ENCODE measurements around the gene RNF149. TPM values are rescaled to one million over a fixed set of nuclear protein-coding genes. Genes with fewer than 3 reads are reported as not detected.
"Not testable (repeated sequence)": the region's sequence is repeated elsewhere in the genome, so short reads cannot be mapped to it uniquely, and the experiment has no call there.

RNF149 gene
- total RNA-seq, 1 experiment from 2014 or later = 40.2 TPM

DNA sequence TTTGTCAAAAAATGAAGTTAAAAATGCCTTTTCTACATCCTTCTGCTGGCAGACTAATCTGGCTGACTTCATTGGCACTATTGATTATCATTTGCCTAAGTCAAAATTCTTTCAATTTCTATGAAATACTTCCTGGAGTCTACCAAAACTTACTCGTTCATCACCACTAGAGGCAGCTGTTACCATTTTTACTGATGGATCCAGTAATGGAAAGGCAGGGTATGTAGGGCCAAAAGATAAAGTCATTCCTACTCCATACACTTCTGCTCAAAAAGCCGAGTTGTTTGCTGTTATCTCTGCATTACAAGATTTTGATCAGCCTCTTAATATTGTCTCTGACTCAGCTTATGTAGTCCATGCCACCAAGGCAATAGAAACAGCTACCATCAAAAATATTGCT, 67.8 kb downstream of the RNF149 start:
- ChIA-PET POLR2A (interaction anchor here (0.7 kb wide), 1 partner anchor 12 kb away, joined by 3 read pairs; the partner anchor contains the start of gene CNOT11), CTCF (interaction anchor here (0.7 to 1.9 kb wide), 7 partner anchors 8 to 228 kb away, joined by 3 to 12 read pairs (median 3); partner anchors contain the start of gene CNOT11)
- H3K36me3 ChIP-seq (ENCODE audit: control insufficient read depth in 1 of 2, insufficient read depth in 2 of 2, low read length in 2 of 2); H3K9ac ChIP-seq (ENCODE audit: low read length); H3K9me2 ChIP-seq (ENCODE audit: insufficient read depth); H3K27ac ChIP-seq (ENCODE audit: low read depth, low read length); H3K4me1 ChIP-seq (ENCODE audit: control insufficient read depth in 1 of 2, insufficient read depth in 2 of 2, low read length in 2 of 2); H4K20me1 ChIP-seq (ENCODE audit: insufficient read depth); H3K79me2 ChIP-seq (ENCODE audit: insufficient read depth, low read length); DNase-seq (ENCODE audit: low read depth, low spot score); H3K9me3 ChIP-seq (ENCODE audit: control insufficient read depth in 1 of 2, insufficient read depth in 1 of 2, low read depth in 1 of 2, low read length in 2 of 2); BruUV-seq (replicated peaks); H3K27me3 ChIP-seq (ENCODE audit: insufficient read depth, low read length); RAD21 ChIA-PET (ENCODE audit: low non-redundant PET in 1 of 2, low total read pairs in 2 of 2, uncharacterized antibody in 2 of 2, unreplicated experiment in 2 of 2); intact Hi-C loops (cut with micrococcal nuclease); H3K4me3 ChIP-seq (replicated peaks in 1 of 2; ENCODE audit: low read depth in 1 of 2, low read length in 2 of 2); H3K4me2 ChIP-seq (ENCODE audit: low read length); ATAC-seq: not testable (repeated sequence)
- peak; percentile 66 for TF ChIP-seq RAD21 (IDR thresholded peaks at IDR 0.05; ENCODE audit: low read depth)
- TF ChIP-seq, protein P1, sequence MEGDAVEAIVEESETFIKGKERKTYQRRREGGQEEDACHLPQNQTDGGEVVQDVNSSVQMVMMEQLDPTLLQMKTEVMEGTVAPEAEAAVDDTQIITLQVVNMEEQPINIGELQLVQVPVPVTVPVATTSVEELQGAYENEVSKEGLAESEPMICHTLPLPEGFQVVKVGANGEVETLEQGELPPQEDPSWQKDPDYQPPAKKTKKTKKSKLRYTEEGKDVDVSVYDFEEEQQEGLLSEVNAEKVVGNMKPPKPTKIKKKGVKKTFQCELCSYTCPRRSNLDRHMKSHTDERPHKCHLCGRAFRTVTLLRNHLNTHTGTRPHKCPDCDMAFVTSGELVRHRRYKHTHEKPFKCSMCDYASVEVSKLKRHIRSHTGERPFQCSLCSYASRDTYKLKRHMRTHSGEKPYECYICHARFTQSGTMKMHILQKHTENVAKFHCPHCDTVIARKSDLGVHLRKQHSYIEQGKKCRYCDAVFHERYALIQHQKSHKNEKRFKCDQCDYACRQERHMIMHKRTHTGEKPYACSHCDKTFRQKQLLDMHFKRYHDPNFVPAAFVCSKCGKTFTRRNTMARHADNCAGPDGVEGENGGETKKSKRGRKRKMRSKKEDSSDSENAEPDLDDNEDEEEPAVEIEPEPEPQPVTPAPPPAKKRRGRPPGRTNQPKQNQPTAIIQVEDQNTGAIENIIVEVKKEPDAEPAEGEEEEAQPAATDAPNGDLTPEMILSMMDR (IDR thresholded peaks at IDR 0.05 in 2 of 3, conservative IDR thresholded peaks at IDR 0.05 in 1 of 3; ENCODE audit: borderline replicate concordance in 1 of 3, insufficient read depth in 1 of 3, low read depth in 2 of 3, low read length in 2 of 3) = peak; percentile 52 to 57 (median 55); a peak in 5 of 6 replicates
- H2AFZ ChIP-seq (ENCODE audit: low read depth, low read length, poor library complexity, severe bottlenecking) = peak overlapping the region; percentile 17

DNA sequence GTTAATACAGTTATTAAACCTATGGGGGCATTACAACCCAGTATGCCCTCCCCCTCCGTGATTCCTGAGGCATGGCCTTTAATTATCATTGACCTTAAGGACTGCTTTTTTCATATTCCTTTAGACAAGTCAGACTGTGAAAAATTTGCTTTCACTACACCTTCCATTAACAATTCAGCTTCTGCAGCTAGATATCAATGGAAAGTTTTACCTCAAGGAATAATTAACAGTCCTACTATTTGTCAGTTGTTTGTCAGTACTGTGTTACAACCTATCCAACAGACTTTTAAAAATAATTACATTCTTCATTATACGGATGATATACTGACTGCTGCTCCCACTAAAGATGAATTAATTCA, 68.8 kb downstream of the RNF149 start:
- H3K9ac ChIP-seq (ENCODE audit: low read length); ATAC-seq; H3K4me3 ChIP-seq (replicated peaks in 1 of 2; ENCODE audit: low read depth in 1 of 2, low read length in 2 of 2); BruUV-seq (replicated peaks); H2AFZ ChIP-seq (ENCODE audit: low read depth, low read length, poor library complexity, severe bottlenecking); H3K27me3 ChIP-seq (ENCODE audit: insufficient read depth, low read length); intact Hi-C loops (cut with micrococcal nuclease); DNase-seq (ENCODE audit: low read depth, low spot score); H3K9me3 ChIP-seq (ENCODE audit: control insufficient read depth in 1 of 2, insufficient read depth in 1 of 2, low read depth in 1 of 2, low read length in 2 of 2); H3K27ac ChIP-seq (ENCODE audit: low read depth, low read length); RAD21 ChIA-PET (ENCODE audit: low non-redundant PET in 1 of 2, low total read pairs in 2 of 2, uncharacterized antibody in 2 of 2, unreplicated experiment in 2 of 2); H3K9me2 ChIP-seq (ENCODE audit: insufficient read depth); H3K79me2 ChIP-seq (ENCODE audit: insufficient read depth, low read length); H3K36me3 ChIP-seq (ENCODE audit: control insufficient read depth in 1 of 2, insufficient read depth in 2 of 2, low read length in 2 of 2); POLR2A ChIA-PET; H4K20me1 ChIP-seq (ENCODE audit: insufficient read depth); H3K4me1 ChIP-seq (ENCODE audit: control insufficient read depth in 1 of 2, insufficient read depth in 2 of 2, low read length in 2 of 2): not testable (repeated sequence)
- H3K4me2 ChIP-seq (ENCODE audit: low read length) = peak overlapping the region; percentile 35; the same call in 1 of the 2 replicates
- CTCF ChIA-PET = interaction anchor here (1.0 to 1.9 kb wide), 5 partner anchors 10 to 227 kb away, joined by 3 to 12 read pairs (median 4); partner anchors contain the start of gene CNOT11

Measured in HCT116 (cell line).